Measurements from ENCODE around the gene ENTPD8.

The ENTPD8 gene

GRCh38 chr9:137441289-137441934 is at the start of gene ENTPD8:
ENTPD8 (minus strand) TSS chr9:137441357; CDS start chr9:137438285, 3,072 bp downstream.
- no peak for DNase-seq

- DNase-seq, result no peak
Observed at GRCh38 chr9:137490532-137491186, 49.5 kb upstream of the ENTPD8 start.

GRCh38 chr9:137488906-137489305 is 47.7 kb upstream of the ENTPD8 start:
- DNase-seq, result no peak

- DNase-seq, result no peak
Observed at GRCh38 chr9:137488327-137488653, 47.1 kb upstream of the ENTPD8 start.

- DNase-seq, result no peak
Observed at GRCh38 chr9:137487454-137488326, 46.5 kb upstream of the ENTPD8 start.

- no peak for DNase-seq
Observed at GRCh38 chr9:137486545-137487453, 45.6 kb upstream of the ENTPD8 start.

GRCh38 chr9:137486141-137486490 is 45.0 kb upstream of the ENTPD8 start:
- DNase-seq, result no peak

- DNase-seq, result no peak
Observed at GRCh38 chr9:137485343-137486140, 44.4 kb upstream of the ENTPD8 start.

- DNase-seq, result no peak
Observed at GRCh38 chr9:137484551-137485315, 43.6 kb upstream of the ENTPD8 start.

- no peak for DNase-seq
Observed at GRCh38 chr9:137482094-137482781, 41.1 kb upstream of the ENTPD8 start.

GRCh38 chr9:137480686-137481683 is 39.8 kb upstream of the ENTPD8 start:
- no peak for DNase-seq

GRCh38 chr9:137479892-137480685 is 38.9 kb upstream of the ENTPD8 start:
- DNase-seq, result no peak

GRCh38 chr9:137478962-137479861 is 38.1 kb upstream of the ENTPD8 start:
- no peak for DNase-seq

GRCh38 chr9:137478613-137478961 is 37.4 kb upstream of the ENTPD8 start:
- DNase-seq, result no peak

GRCh38 chr9:137477778-137478612 is 36.8 kb upstream of the ENTPD8 start:
- DNase-seq, result no peak

- no peak for DNase-seq
Observed at GRCh38 chr9:137476856-137477255, 35.7 kb upstream of the ENTPD8 start.

Data from activated effector memory CD4-positive, alpha-beta T cell treated with anti-CD3 and anti-CD28 coated beads, Interleukin-2, amount 50 U/mL, for 16 hours (primary cell).